ENCODE data around the gene PPID.
"Not testable (repeated sequence)": the region's sequence is repeated elsewhere in the genome, so short reads cannot be mapped to it uniquely, and the experiment has no call there.

The PPID gene

DNA sequence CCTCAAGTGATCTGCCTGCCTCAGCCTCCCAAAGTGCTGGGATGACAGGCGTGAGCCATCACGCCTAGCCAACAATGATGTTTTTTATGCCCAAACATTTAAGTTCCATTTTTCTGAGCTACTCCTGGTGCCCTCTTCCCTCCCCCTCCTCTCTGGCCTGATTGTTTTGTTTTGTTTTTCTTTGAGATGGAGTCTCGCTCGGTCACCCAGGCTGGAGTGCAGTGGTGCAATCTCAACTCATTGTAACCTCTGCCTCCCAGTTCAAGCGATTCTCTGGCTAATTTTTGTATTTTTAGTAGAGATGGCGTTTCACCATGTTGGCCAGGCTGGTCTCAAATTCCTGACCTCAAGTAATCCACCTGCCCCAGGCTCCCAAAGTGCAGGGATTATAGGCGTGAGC is 32.6 kb upstream of the PPID start:
- H3K4me3 Mint-ChIP-seq; H3K27ac Mint-ChIP-seq; H3K9me3 Mint-ChIP-seq; H3K4me1 Mint-ChIP-seq (ENCODE audit: low read depth); H3K36me3 Mint-ChIP-seq (ENCODE audit: low read depth): not testable (repeated sequence)
- peaks cover 27% of the 10 kb centered on the region for H3K27me3 Mint-ChIP-seq

- Mint-ChIP-seq H3K27ac (no peak overlapping the region), H3K9me3 (no peaks in the 10 kb centered on the region), H3K4me3 (no peak overlapping the region), H3K36me3 (ENCODE audit: low read depth) (no peaks in the 10 kb centered on the region), H3K4me1 (ENCODE audit: low read depth) (no peaks in the 10 kb centered on the region), H3K27me3 (peaks cover 27% of the 10 kb centered on the region)
Observed at GRCh38 chr4:158754385-158755180, 31.4 kb upstream of the PPID start.

GRCh38 chr4:158750379-158750778 is 27.2 kb upstream of the PPID start:
- peaks cover 3% of the 10 kb centered on the region for H3K27me3 Mint-ChIP-seq
- H3K36me3 Mint-ChIP-seq (ENCODE audit: low read depth) = no peaks in the 10 kb centered on the region
- no peaks in the 10 kb centered on the region for H3K4me1 Mint-ChIP-seq (ENCODE audit: low read depth)
- no peaks in the 10 kb centered on the region for H3K9me3 Mint-ChIP-seq
- H3K4me3 Mint-ChIP-seq = no peak overlapping the region
- no peak overlapping the region for H3K27ac Mint-ChIP-seq

GRCh38 chr4:158746537-158746936 is 23.3 kb upstream of the PPID start:
- not testable (repeated sequence) for H3K27ac Mint-ChIP-seq; H3K4me1 Mint-ChIP-seq (ENCODE audit: low read depth); H3K36me3 Mint-ChIP-seq (ENCODE audit: low read depth); H3K4me3 Mint-ChIP-seq; H3K27me3 Mint-ChIP-seq; H3K9me3 Mint-ChIP-seq

GRCh38 chr4:158741326-158742021 is 18.3 kb upstream of the PPID start:
- no peaks in the 10 kb centered on the region for H3K36me3 Mint-ChIP-seq (ENCODE audit: low read depth)

GRCh38 chr4:158739600-158739999 is 16.4 kb upstream of the PPID start:
- Mint-ChIP-seq H3K36me3 (ENCODE audit: low read depth) (no peaks in the 10 kb centered on the region), H3K4me3 (no peak overlapping the region), H3K9me3 (no peaks in the 10 kb centered on the region), H3K4me1 (ENCODE audit: low read depth) (no peaks in the 10 kb centered on the region), H3K27me3 (peaks cover 14% of the 10 kb centered on the region), H3K27ac (no peak overlapping the region)

More at GRCh38 chr4:158741326-158742021, 18.3 kb upstream of the PPID start:
- no peaks in the 10 kb centered on the region for H3K4me1 Mint-ChIP-seq (ENCODE audit: low read depth)
- H3K9me3 Mint-ChIP-seq = no peaks in the 10 kb centered on the region
- H3K27me3 Mint-ChIP-seq = peaks cover 8% of the 10 kb centered on the region
- no peak overlapping the region for H3K4me3 Mint-ChIP-seq
- H3K27ac Mint-ChIP-seq = no peak overlapping the region

- no peaks in the 10 kb centered on the region for H3K4me1 Mint-ChIP-seq (ENCODE audit: low read depth)
- no peak overlapping the region for H3K27ac Mint-ChIP-seq
- H3K4me3 Mint-ChIP-seq = no peak overlapping the region
- no peaks in the 10 kb centered on the region for H3K36me3 Mint-ChIP-seq (ENCODE audit: low read depth)
- no peaks in the 10 kb centered on the region for H3K9me3 Mint-ChIP-seq
- H3K27me3 Mint-ChIP-seq = peaks cover 14% of the 10 kb centered on the region
Observed at GRCh38 chr4:158738866-158739265, 15.7 kb upstream of the PPID start.

DNA sequence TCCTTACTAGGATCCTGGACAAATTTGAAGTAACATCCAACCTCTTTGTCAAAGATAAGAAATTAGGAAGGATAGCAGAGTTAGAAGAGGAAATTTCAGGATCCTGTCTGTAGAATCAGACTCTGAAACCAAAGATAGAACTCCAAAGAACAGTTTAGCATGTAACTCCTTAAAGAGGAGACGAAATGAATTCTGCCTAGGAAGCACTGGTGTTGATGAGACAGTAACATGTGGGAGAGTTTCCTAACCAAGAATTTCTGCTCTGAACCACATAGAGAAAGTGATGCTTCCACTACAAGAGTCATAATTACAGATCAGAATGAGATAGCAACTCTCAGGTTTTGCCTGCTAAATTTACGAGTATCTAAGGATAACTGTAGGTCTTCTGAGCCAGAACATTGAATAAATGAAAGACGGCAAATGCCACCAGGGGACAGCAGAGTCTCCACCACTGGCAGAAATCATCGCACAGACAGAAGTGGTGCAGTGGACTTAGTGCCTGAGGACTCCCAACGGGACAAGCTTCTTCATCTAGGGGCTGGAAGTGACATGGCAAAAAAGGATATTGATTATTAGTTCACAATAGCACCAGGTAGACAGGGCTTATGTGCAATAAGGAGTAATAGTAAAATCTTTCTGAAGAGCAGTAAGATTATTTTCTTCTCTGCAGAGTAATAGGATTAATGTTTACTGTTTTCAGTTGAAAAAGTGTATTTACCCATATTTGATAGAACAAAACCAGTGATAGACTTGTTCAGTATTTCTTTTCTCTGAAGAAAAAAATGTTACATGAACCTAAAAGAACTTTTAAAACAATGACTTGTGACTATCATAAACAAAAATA is 6.7 kb upstream of the PPID start:
- no peak overlapping the region for H3K4me3 Mint-ChIP-seq
- H3K27me3 Mint-ChIP-seq = peaks cover 57% of the 10 kb centered on the region

DNA sequence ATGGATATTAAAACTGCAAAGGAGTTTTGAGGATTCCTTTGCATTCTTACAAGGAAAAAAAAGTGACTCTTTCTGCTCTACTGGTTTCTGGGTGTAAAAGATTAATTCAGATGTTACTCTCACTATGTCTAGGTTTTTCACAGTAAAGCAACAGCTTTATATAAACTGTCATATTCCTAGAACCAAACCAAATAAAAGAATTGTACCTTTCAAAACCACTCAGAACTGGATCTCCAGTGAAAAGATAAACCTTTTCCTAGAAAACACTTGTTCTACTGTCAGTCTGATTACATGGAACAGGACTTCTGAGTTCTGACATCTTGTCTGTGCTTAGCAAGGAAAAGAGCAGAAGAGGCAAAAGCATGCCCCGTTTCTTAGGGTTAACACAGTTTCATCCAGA is 5.0 kb upstream of the PPID start:
- H3K27ac Mint-ChIP-seq = no peak overlapping the region
- peaks cover 57% of the 10 kb centered on the region for H3K27me3 Mint-ChIP-seq
- H3K4me1 Mint-ChIP-seq (ENCODE audit: low read depth) = peaks cover 30% of the 10 kb centered on the region
- H3K4me3 Mint-ChIP-seq = no peak overlapping the region
- no peaks in the 10 kb centered on the region for H3K36me3 Mint-ChIP-seq (ENCODE audit: low read depth)
- no peaks in the 10 kb centered on the region for H3K9me3 Mint-ChIP-seq

More for the DNA sequence above, 6.7 kb upstream of the PPID start:
- Mint-ChIP-seq H3K9me3 (no peaks in the 10 kb centered on the region), H3K27ac (no peak overlapping the region), H3K4me1 (ENCODE audit: low read depth) (peaks cover 19% of the 10 kb centered on the region), H3K36me3 (ENCODE audit: low read depth) (no peaks in the 10 kb centered on the region)

GRCh38 chr4:158726633-158727032 is 3.4 kb upstream of the PPID start:
- Mint-ChIP-seq H3K27me3 (peaks cover 45% of the 10 kb centered on the region), H3K36me3 (ENCODE audit: low read depth) (peaks cover 13% of the 10 kb centered on the region), H3K4me3 (no peak overlapping the region), H3K4me1 (ENCODE audit: low read depth) (peaks cover 38% of the 10 kb centered on the region), H3K9me3 (no peaks in the 10 kb centered on the region), H3K27ac (no peak overlapping the region)

- peaks cover 43% of the 10 kb centered on the region for H3K4me1 Mint-ChIP-seq (ENCODE audit: low read depth)
- H3K27ac Mint-ChIP-seq = no peak overlapping the region
- H3K36me3 Mint-ChIP-seq (ENCODE audit: low read depth) = peaks cover 31% of the 10 kb centered on the region
- peaks cover 32% of the 10 kb centered on the region for H3K27me3 Mint-ChIP-seq
- H3K4me3 Mint-ChIP-seq = peak overlapping the region; percentile 45
- no peaks in the 10 kb centered on the region for H3K9me3 Mint-ChIP-seq
Observed at GRCh38 chr4:158724637-158725036, 1.4 kb upstream of the PPID start.

DNA sequence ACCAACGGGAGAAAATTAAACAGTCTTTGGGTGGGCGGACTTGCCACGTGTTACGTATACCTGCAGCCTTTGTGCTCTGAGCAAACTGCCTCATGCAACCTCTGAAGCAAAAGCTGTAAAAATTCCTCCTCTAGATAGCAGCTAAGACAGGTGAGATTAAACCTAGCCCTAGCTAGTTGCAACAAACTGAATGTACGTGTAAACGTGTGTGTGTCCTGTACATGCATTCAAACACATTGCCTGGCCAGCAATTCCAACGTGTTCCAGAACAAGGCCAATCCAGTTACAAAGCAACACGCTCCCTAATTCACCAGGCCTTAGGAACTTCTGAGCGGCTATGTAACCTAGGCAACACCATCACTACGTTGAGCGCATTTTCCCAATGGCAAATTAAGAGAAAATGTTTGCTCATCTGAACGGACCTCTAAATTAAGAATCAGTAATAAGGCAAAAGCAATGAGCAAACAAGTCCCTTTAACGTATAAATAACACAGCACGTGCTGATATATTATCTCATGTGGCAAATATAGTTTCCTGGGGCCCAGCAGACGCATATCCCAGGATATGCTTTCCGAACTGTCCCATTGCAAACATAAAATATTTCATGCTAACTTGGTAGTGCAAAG is 792 bp downstream of the PPID start:
- Mint-ChIP-seq H3K4me3 (peak overlapping the region; percentile 100), H3K9me3 (no peaks in the 10 kb centered on the region), H3K36me3 (ENCODE audit: low read depth) (peaks cover 52% of the 10 kb centered on the region), H3K27ac (peak overlapping the region; percentile 100), H3K27me3 (peaks cover 14% of the 10 kb centered on the region), H3K4me1 (ENCODE audit: low read depth) (peaks cover 44% of the 10 kb centered on the region)

GRCh38 chr4:158721680-158722079 is 1.5 kb downstream of the PPID start:
- Mint-ChIP-seq H3K27me3 (peaks cover 8% of the 10 kb centered on the region), H3K9me3 (no peaks in the 10 kb centered on the region), H3K4me3 (peak overlapping the region; percentile 100)

GRCh38 chr4:158715802-158716201 is 7.4 kb downstream of the PPID start:
- Mint-ChIP-seq H3K9me3 (no peaks in the 10 kb centered on the region), H3K36me3 (ENCODE audit: low read depth) (peaks cover 82% of the 10 kb centered on the region), H3K27me3 (no peaks in the 10 kb centered on the region), H3K4me1 (ENCODE audit: low read depth) (peaks cover 6% of the 10 kb centered on the region), H3K4me3 (no peak overlapping the region), H3K27ac (no peak overlapping the region)

More at GRCh38 chr4:158721680-158722079, 1.5 kb downstream of the PPID start:
- Mint-ChIP-seq H3K36me3 (ENCODE audit: low read depth) (peaks cover 56% of the 10 kb centered on the region), H3K4me1 (ENCODE audit: low read depth) (peaks cover 40% of the 10 kb centered on the region), H3K27ac (peak overlapping the region; percentile 100)

Data from stimulated activated naive CD8-positive, alpha-beta T cell treated with anti-CD3 and anti-CD28 coated beads, Interleukin-15, Interleukin-2, amounts not matched to agents 100 ng/mL and 50 ng/mL, for 24 hours (primary cell).